K562 (cell line): Measurements from ENCODE around the gene MRPL42. TPM values are rescaled to one million over a fixed set of nuclear protein-coding genes. Genes with fewer than 3 reads are reported as not detected.

Experiments
- ATAC-seq: fragments of 200-7000 bp; cut with Tn5 transposase; 3 replicates; pipeline ENCODE4 v1.9.1; 2020; ENCODE audit warnings: moderate library complexity
- BruUV-seq: library from RNA; stranded (reverse); fragments of 400-500 nt; replicated peaks from 2 replicates; lab custom pipeline; 2021; lab: Mats Ljungman, UMichigan
- CTCF ChIA-PET: fragments of 300-600 bp; formaldehyde crosslinking; extraction: SDS; loops from one replicate; lab custom pipeline; 2021; ENCODE audit warnings: low intra/inter-chr PET ratio; lab: Yijun Ruan, JAX
- POLR2A ChIA-PET: fragments of 300-600, 350-650 bp; sonication (Branson Sonifier 250); formaldehyde crosslinking; extraction: SDS; loops from one replicate; lab custom pipeline; 2021; ENCODE audit warnings: antibody characterized with exemption, inconsistent platforms; lab: Yijun Ruan, JAX
- DNase-seq, 4 experiments: peaks; one replicate each; pipeline versions ENCODE4 v3.0.0 to v3.0.0-alpha.2; 2011 to 2018; ENCODE audit warnings: low spot score in 3 of 4, mixed read lengths in 3 of 4; ENCODE audit errors: extremely low read depth in 1 of 4
- FAIRE-seq: peaks from 2 replicates; lab custom pipeline; 2011; peaks lifted over from hg19 to GRCh38; lab: Jason Lieb, UNC
- H2AFZ ChIP-seq: 2 replicates; pipeline ENCODE4 v1.6.0; 2011; ENCODE audit warnings: low read depth, low read length, control low read depth, inconsistent platforms
- H3K27ac ChIP-seq: fragments of 200-600 bp; 3 replicates; pipeline ENCODE4 v1.8.0; 2011; ENCODE audit warnings: low read depth, mild to moderate bottlenecking, control low read depth, inconsistent platforms, low read length, moderate library complexity, mixed read lengths; ENCODE audit errors: extremely low read depth
- H3K27me3 ChIP-seq, 2 experiments: fragments of 300-600 bp in 1 of 2; 2 replicates in 1 of 2; 3 replicates in 1 of 2; pipeline versions ENCODE4 v1.6.0 to v1.8.0; 2011; ENCODE audit warnings: inconsistent platforms in 2 of 2, low read length in 2 of 2, mild to moderate bottlenecking in 1 of 2, mixed read lengths in 1 of 2, moderate library complexity in 1 of 2; ENCODE audit not compliant: control insufficient read depth in 2 of 2, insufficient read depth in 2 of 2
- H3K36me3 ChIP-seq: fragments of 300-600 bp; 3 replicates; pipeline ENCODE4 v1.8.0; 2011; ENCODE audit warnings: mild to moderate bottlenecking, low read length, inconsistent platforms; ENCODE audit not compliant: control insufficient read depth, insufficient read depth
- H3K4me1 ChIP-seq, 2 experiments: fragments of 200-600 bp in 1 of 2; replicated peaks in 1 of 2; 2 replicates in 1 of 2; 3 replicates in 1 of 2; pipeline versions ENCODE4 v1.5.1 to v1.8.0; 2011; ENCODE audit warnings: inconsistent platforms in 2 of 2, low read length in 2 of 2, mild to moderate bottlenecking in 1 of 2, mixed read lengths in 1 of 2, moderate library complexity in 1 of 2; ENCODE audit not compliant: control insufficient read depth in 2 of 2, insufficient read depth in 2 of 2
- H3K4me2 ChIP-seq: 2 replicates; pipeline ENCODE4 v1.6.1; 2011; ENCODE audit warnings: low read length, control low read depth, inconsistent platforms, mixed read lengths; ENCODE audit not compliant: insufficient read depth
- H3K4me3 ChIP-seq: fragments of 200-600 bp; sonication (generic), shearing (Covaris generic); 2 replicates; pipeline ENCODE4 v1.5.1; 2016; ENCODE audit warnings: control low read depth, inconsistent platforms
- H3K79me2 ChIP-seq: fragments of 200-600 bp; 3 replicates; pipeline ENCODE4 v1.8.0; 2011; ENCODE audit warnings: low read length, inconsistent platforms; ENCODE audit not compliant: control insufficient read depth, insufficient read depth
- H3K9ac ChIP-seq, 2 experiments: 2 replicates each; pipeline versions ENCODE4 v1.6.0 to v1.6.1; 2011; ENCODE audit warnings: low read depth in 2 of 2, low read length in 2 of 2, control low read depth in 1 of 2, inconsistent platforms in 1 of 2, mild to moderate bottlenecking in 1 of 2, mixed read lengths in 1 of 2; ENCODE audit not compliant: insufficient read depth in 1 of 2
- H3K9me1 ChIP-seq: one replicate; pipeline ENCODE4 v1.6.0; 2011; ENCODE audit warnings: inconsistent platforms, mild to moderate bottlenecking, low read length, moderate library complexity; ENCODE audit not compliant: control insufficient read depth, insufficient read depth
- H3K9me3 ChIP-seq: replicated peaks from 2 replicates; pipeline ENCODE4 v1.5.1; 2011; ENCODE audit warnings: low read depth, low read length, inconsistent platforms; ENCODE audit not compliant: control insufficient read depth, insufficient read depth
- H4K20me1 ChIP-seq: replicated peaks from 2 replicates; pipeline ENCODE4 v1.6.1; 2011; ENCODE audit warnings: low read length, inconsistent platforms, mixed read lengths; ENCODE audit not compliant: control insufficient read depth, insufficient read depth
- ADNP ChIP-seq: fragments of 200-800 bp; sonication (Bioruptor generic); IDR thresholded peaks from 2 replicates; pipeline ENCODE4 v1.6.1; 2016; ENCODE audit warnings: missing genetic modification characterization, missing compliant biosample characterization
- ERF ChIP-seq: fragments of 450-650 bp; formaldehyde crosslinking; IDR thresholded peaks from 2 replicates; pipeline ENCODE4 v1.4.0; 2020; ENCODE audit warnings: mild to moderate bottlenecking, mixed read lengths
- HLTF ChIP-seq: fragments of 450-650 bp; IDR thresholded peaks from 2 replicates; pipeline ENCODE4 v1.6.1; 2016
- MED1 ChIP-seq: sonication (generic); formaldehyde crosslinking; IDR thresholded peaks from 2 replicates; pipeline ENCODE4 v1.8.1; 2023; ENCODE audit warnings: missing genetic modification reagents, borderline replicate concordance
- PRPF4 ChIP-seq: fragments of 200-400 bp; formaldehyde crosslinking; IDR thresholded peaks from one replicate; pipeline ENCODE4 v1.6.1; 2017; ENCODE audit warnings: low read length, low read depth, mild to moderate bottlenecking; ENCODE audit not compliant: insufficient read depth, poor library complexity, severe bottlenecking
- ZKSCAN8 ChIP-seq: fragments of 200-800 bp; sonication (Bioruptor generic); IDR thresholded peaks from 2 replicates; pipeline ENCODE4 v1.6.1; 2016; ENCODE audit warnings: missing genetic modification characterization, missing compliant biosample characterization
- ZNF507 ChIP-seq: conservative IDR thresholded peaks from 2 replicates; pipeline ENCODE4 v1.6.1; 2017; ENCODE audit warnings: missing genetic modification characterization, missing compliant biosample characterization
- ZNF707 ChIP-seq: fragments of 250-450 bp; sonication (Bioruptor Pico); conservative IDR thresholded peaks from 2 replicates; pipeline ENCODE4 v1.8.0; 2022; ENCODE audit warnings: inconsistent platforms, mild to moderate bottlenecking, moderate library complexity
- WGBS: fragments of 100-300 bp; shearing (Covaris generic); methylation state at CpG from one replicate; pipeline ENCODE4 v1.1.6; 2016; ENCODE audit warnings: low coverage, mixed read lengths; ENCODE audit not compliant: insufficient coverage; ENCODE audit errors: missing lambda C conversion rate; 5-methylcytosine and 5-hydroxymethylcytosine counted together
- in situ Hi-C: fragments of 300-500 bp; cut with MboI; formaldehyde crosslinking; loops from 4 replicates; pipeline ENCODE4 v1.15.0; 2018; ENCODE audit warnings: inconsistent platforms, mixed read lengths
- intact Hi-C: fragments of 100-400 bp; cut with micrococcal nuclease; formaldehyde crosslinking; loops from 2 replicates; pipeline ENCODE4 v1.14.2; 2022
- polyA plus RNA-seq, 8 experiments: library from polyadenylated mRNA; depleted of rRNA in 4 of 8; stranded (reverse) in 5 of 8; unstranded in 3 of 8; fragments of >200 nt; fragmentation: Nextera tagmentation in 2 of 8; fragmentation: Illumina TruSeq in 1 of 8; extraction: Ambion mirVana in 2 of 8; extraction: Trizol in 1 of 8; gene quantifications; 2 replicates each; pipeline versions ENCODE4 v1.2.1 to v1.2.3, GENCODE V29; 2011 to 2014; ENCODE audit warnings: inconsistent platforms in 1 of 8, missing spikeins in 1 of 8
- total RNA-seq, 7 experiments: library from RNA; depleted of rRNA in 6 of 7; stranded (reverse); fragments of >200 nt in 6 of 7; fragmentation: Illumina TruSeq in 2 of 7; extraction: Trizol in 2 of 7; gene quantifications; 2 replicates each; pipeline versions ENCODE4 v1.2.1 to v1.2.3, GENCODE V29; 2011 to 2021; ENCODE audit warnings: low replicate concordance in 1 of 7

Gene MRPL42
- total and polyA plus RNA-seq, 9 of the 15 experiments (the other 6 are each of a cell fraction or from before 2014, with no cell fraction given), result 104 to 806 (median 218) TPM

DNA sequence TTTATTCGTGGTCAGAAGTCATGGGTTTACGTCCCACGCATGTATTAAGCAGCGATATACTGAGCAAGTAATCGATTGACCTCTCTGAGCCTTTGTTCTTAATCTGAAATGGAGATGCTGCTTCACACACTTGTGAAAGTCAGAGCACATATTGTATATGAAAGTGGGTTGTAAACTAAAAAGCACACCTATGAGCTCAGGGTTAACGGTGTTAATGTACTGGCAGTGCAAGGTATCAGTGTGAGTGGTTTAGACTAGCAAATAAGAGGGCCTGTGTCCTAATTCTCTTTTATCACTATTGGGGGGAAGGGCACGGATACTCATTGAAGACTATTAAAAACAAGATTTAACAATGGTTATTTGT, 676 bp downstream of the MRPL42 start:
- Histone ChIP-seq H3K4me1 (peaks cover 3 to 4% of the 10 kb centered on the region in 2 experiments; a peak in 2 of 5 replicates), H4K20me1 (no peaks in the 10 kb centered on the region), H2AFZ (peak overlapping the region; percentile 99), H3K79me2 (peaks cover 55% of the 10 kb centered on the region), H3K9ac (peak overlapping the region; percentile 93 to 99), H3K27ac (peak overlapping the region; percentile 95), H3K27me3 (no peaks in the 10 kb centered on the region), H3K4me3 (peak overlapping the region; percentile 71), H3K9me1 (no peaks in the 10 kb centered on the region), H3K4me2 (peak overlapping the region; percentile 97), H3K36me3 (peaks cover 37% of the 10 kb centered on the region), H3K9me3 (no peaks in the 10 kb centered on the region)
- POLR2A ChIA-PET, result interaction anchor here (0.6 to 1.5 kb wide), 6 partner anchors 9 to 81 kb away, joined by 3 to 6 read pairs (median 3); no protein-coding TSS in a partner anchor
- intact Hi-C loops, result no loop called here
- TF ChIP-seq PRPF4, result no peak
- no peak for TF ChIP-seq ZKSCAN8 (CRISPR knock-in tag)
- no peak for TF ChIP-seq ZNF507 (tag)
- peak; percentile 46; the same call in 1 of the 2 replicates for TF ChIP-seq ADNP
- 0 out of 2 replicates have a peak, but pooled peaks have one; percentile 17 for TF ChIP-seq ZNF707 (CRISPR knock-in tag)
- TF ChIP-seq MED1, result no peak
- TF ChIP-seq HLTF, result no peak
- peak; percentile 26; the same call in 1 of the 2 replicates for TF ChIP-seq ERF (CRISPR knock-in tag)
- no TSS peak for BruUV-seq
- WGBS, result 0% methylated on average over 7 of the region's 7 CpGs
- no peak for FAIRE-seq
- in situ Hi-C loops, result no loop called here
- CTCF ChIA-PET, result no interaction called here
- peak; percentile 49 for ATAC-seq
- DNase-seq, result no peak
